LNCAP (cell line): Measurements from ENCODE around the gene VSTM4.

Experiments
- TF ChIP-seq, protein P1 (sequence below): fragments of 450-650 bp; IDR thresholded peaks from 2 replicates; pipeline ENCODE4 v1.5.1; 2017; ENCODE audit warnings: mild to moderate bottlenecking

VSTM4 gene

GRCh38 chr10:49055221-49055849 is 60.0 kb downstream of the VSTM4 start:
- TF ChIP-seq, protein P1, sequence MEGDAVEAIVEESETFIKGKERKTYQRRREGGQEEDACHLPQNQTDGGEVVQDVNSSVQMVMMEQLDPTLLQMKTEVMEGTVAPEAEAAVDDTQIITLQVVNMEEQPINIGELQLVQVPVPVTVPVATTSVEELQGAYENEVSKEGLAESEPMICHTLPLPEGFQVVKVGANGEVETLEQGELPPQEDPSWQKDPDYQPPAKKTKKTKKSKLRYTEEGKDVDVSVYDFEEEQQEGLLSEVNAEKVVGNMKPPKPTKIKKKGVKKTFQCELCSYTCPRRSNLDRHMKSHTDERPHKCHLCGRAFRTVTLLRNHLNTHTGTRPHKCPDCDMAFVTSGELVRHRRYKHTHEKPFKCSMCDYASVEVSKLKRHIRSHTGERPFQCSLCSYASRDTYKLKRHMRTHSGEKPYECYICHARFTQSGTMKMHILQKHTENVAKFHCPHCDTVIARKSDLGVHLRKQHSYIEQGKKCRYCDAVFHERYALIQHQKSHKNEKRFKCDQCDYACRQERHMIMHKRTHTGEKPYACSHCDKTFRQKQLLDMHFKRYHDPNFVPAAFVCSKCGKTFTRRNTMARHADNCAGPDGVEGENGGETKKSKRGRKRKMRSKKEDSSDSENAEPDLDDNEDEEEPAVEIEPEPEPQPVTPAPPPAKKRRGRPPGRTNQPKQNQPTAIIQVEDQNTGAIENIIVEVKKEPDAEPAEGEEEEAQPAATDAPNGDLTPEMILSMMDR = no peak

DNA sequence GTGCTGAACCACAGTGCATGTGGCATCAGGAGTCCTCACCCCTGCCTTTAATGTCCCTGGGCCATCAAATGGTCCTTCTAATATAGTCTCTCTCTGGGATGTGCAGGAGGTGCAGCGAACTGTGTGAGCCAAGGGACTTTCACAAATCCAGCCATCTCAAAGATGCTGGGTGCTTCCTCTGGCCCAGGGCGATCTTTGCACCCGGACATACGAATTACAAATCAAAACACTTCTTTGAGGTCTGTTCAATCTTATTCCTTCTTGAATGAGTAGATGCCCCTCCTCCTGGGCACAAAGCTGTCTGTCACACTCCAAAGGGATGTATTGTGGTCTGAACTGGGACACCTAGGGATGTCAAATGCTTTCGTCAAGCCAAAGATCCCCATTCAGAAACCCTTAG is 60.6 kb downstream of the VSTM4 start:
- TF ChIP-seq, protein P1 = no peak

- TF ChIP-seq, protein P1 = no peak
Measured at GRCh38 chr10:49053998-49054692, 61.2 kb downstream of the VSTM4 start.

DNA sequence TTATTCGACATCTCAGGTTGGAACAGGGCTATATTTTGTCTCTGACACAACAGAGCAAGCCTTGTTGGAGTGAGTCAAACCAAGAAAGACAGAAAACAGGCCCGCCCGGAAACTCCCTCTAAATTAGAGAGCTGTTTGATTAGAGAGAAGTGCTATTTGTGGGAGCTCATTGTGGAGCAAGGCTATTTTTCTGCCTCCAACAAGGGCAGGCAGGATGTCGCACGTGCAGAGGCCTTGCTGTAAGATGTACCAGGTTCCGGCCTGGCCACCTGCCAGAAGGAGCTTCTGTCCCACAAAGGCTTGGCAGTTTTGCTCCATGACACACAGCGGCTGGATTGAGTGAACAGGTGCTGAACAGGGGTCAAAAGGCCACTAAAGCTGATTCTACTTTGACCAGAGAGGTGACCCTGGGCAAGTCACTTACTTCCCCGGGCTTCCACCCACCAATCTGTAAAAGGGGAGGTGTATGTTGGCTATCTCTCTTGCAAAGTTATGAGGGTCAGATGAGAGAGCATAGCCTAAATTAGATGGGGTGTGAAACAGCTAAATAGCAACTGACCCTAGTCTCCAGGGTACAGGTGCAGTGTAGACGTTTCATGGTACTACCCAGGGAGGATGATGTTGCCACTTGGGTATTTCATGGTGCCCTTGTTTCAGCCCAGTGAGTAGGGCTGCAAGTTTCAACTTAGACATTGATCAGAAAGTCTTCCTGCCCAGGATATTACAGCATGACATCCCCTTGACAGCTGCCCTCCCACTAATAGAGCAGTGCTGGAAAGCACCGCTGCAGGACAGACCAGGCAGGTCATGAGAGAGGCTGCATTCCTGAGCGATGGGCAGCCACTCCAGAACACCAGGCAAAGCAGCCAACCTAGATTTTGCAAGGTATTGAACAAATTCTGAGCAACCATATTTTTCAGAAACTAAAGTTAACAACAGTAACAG is 62.0 kb downstream of the VSTM4 start:
- TF ChIP-seq, protein P1 = no peak

DNA sequence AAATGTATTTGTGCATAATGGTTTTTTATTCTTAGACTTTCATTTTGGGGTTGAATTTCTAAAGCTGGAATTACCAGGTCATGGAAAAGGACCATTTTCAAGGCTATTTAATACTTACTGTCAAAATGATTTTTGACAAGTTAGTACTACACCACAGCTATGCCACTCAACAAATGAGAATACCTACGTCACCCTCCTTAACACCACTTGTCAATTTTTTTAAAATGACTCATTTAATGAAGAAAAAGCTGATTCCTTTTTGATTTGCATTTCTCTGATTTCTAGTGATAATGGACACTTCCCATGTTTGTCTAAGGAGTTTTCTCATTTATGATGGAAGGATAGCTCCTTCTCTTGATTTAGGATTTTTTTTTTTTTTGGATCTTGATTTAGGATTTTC is 63.3 kb downstream of the VSTM4 start:
- TF ChIP-seq, protein P1 = no peak

DNA sequence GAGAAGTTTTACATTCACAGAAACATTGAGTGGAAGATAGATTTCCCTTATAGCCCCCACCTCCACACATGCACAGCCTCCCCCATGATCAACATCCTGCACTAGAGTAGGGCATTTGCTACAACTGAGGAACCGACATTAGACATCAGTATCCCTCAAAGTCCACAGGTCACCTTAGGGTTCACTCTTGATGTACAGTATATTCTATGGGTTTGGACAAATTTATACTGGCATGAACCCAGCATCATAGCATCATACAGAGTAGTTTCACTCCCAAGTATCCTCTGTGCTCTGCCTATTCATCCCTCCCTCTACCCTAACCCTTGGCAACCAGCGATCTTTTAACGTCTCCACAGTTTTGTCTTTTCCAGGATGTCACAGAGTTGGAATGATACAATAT is 64.4 kb downstream of the VSTM4 start:
- TF ChIP-seq, protein P1 = no peak

DNA sequence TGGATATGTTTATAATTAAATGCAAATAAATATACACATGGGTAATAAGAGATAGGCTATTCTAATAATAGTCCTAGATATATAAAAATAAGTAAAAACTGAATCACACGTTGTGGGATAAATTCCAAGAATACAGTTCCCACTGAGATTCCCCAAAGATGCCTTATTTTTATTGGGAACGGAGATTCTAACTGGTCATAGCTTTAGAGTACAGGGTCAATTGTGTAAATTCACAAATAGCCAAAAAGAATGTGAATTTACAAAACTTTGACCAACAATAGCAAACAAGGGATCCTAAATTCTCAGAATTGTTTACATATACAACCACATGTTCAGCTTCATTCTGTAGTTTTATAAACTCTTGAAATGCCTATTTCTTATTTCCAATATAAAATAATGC is 65.0 kb downstream of the VSTM4 start:
- TF ChIP-seq, protein P1 = no peak
